ENCODE measurements around the gene ADRB2.

ADRB2 gene

DNA sequence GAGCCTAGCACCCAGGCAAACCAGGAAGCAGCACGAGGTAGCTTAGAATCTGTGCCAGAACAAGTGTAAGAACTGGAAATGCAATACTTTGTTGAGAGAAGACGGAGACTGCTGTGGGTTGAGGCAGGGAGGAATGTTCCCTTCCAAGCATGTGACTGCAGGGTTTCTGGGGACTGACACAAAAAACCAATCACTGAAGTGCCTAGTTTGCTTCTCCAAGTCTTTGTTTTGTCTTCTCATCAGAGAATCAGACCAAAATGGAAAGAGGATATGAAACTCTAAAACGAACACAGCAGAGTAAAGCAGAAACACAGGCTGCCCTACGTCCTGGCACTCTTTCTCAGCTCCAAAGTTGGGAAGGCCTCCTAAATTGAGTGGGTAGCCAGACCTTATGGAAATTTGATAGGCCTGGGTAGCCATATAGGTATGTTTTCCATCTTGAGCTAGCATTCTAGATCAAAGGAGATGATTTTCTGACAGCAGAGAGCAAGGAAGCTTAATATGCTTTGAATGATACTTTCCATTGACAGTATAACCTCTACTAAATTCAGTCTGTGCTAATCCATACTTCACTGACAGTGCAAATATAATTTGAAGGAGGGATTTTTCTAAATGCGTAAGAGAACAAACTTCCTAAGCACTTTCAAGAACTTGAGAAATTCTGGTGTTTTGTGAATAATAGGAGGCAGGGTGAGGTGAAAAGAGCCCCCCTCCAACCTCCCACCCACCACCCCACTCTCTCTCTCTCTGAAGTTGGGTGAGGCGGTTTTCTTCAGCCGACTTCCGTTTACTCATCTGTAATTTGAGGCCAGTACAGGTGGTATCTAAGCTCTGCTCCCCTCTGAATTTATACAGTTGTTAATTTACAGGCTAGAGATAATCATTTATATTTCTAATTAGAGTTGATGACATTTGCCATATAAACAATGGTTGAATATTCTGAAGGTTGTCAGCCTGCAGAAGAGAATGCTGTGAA is 5.5 kb downstream of the ADRB2 start:
- DNase-seq: no peak

- DNase-seq: no peak
Observed at GRCh38 chr5:148833122-148833521, 6.7 kb downstream of the ADRB2 start.

GRCh38 chr5:148833925-148834324 is 7.5 kb downstream of the ADRB2 start:
- DNase-seq: no peak

GRCh38 chr5:148834689-148835088 is 8.3 kb downstream of the ADRB2 start:
- no peak for DNase-seq

GRCh38 chr5:148836272-148837250 is 10.2 kb downstream of the ADRB2 start:
- DNase-seq: no peak

- DNase-seq: no peak
Observed at GRCh38 chr5:148837383-148837782, 11.0 kb downstream of the ADRB2 start.

DNA sequence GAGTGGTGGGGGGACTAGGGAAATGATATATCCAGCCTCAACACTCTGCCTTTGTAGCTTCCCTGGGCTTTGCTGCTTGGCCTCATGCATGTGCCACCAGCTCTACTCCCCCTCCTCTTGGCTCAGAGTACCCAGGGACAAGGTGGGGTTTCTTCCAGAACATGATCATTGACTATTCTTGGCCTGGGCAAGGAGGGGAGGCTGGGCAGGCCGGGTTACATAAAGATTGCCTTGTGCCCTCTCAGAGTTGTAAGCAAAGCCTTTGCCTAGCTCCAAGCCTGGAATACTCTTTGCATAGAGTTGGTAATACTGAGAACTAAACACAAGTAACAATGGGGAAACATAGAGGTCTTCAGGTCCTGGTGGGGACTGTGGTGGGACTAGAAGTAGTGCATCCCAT is 11.9 kb downstream of the ADRB2 start:
- no peak for DNase-seq

DNA sequence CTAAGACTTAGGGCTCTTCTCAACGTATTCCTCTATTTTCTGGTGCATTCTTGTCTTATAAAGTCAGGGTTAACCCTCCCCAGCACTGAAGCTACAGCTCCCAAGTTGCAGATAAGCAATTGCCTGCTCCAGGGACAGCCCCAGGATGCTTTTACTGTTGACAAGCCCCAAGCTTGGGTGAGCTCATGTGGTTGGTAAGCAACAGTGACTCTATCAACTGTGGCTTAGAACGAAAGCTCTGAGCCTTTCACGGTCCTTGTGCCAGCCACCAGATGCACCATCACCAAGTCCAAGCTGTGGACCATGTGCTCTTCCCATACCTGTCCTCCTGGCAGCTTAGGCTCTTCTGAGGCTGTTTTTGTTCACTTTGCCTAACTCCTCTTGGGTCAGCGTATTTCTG is 13.5 kb downstream of the ADRB2 start:
- no peak for DNase-seq

DNA sequence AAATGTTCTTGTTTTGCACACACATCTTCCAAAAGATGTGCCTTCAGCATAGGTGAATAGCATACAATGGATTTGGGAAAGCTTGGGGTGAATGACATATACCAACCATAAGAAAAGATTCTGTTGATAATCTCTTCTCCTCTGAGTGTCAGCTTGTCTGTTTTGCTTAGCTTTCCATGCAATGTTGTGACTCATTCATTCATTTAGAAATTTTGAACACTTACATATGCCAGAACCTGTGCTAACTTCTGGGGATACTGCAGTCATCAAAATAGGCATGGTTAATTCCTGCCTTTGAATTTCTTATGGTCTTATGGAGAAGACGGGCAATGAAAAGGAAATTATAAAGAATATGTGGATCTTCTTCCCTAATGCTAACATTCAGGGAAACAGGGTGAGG is 14.1 kb downstream of the ADRB2 start:
- no peak for DNase-seq

DNA sequence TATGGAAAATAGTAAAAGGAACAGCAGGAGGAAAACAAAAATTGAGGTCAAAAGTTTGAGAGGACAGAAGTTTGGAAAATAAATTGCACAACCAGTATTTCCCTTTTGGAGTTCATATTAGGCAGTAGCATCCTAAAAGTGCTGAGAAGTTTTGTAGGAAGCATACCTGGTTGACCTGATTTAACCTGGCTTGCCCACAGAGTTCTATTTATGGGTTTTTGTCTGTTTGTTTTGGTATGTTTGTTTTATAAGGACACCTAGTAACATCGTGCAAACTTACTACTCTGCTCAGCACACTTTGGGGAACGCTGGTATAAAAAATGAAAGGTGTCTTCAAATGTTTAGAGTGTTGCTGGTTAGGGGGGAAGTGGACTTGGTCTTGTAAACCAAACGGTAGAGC is 15.1 kb downstream of the ADRB2 start:
- no peak for DNase-seq

DNA sequence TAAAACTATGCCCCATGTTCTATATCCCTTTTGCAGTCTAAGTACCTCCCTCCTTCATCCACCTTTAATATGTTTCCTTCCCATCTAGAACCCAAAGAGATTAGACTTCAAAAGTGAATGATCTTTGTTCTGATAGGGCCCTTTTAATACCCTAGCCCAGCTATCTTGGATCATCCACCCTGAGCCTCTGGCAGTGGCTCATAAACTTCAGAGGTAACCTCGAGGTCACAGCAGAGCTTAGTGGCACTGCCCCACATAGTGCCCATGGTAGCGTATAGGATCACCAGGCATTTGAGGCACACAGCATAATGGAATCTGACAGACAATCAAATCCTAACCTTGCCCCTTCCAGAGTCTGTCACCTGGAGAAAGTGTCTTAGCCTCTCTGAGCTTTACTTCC is 15.8 kb downstream of the ADRB2 start:
- no peak for DNase-seq

- DNase-seq: no peak
Observed at GRCh38 chr5:148843510-148844318, 17.3 kb downstream of the ADRB2 start.

- no peak for DNase-seq
Observed at GRCh38 chr5:148844433-148845280, 18.2 kb downstream of the ADRB2 start.

DNA sequence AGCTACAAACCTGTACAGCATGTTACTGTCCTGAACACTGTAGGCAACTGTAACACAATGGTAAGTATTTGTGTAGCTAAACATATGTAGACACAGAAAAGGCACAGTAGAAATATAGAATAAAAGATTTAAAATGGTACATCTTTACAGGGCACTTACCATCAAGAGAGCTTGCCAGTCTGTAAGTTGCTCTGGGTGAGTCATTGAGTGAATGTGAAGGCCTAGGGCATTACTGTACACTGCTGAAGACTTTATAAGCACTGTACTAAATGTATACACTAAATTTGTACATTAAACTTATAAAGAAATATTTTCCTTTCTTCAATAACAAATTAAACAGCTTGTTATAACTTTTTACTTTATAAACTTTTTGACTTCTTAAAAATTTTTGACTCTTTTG is 20.5 kb downstream of the ADRB2 start:
- no peak for DNase-seq

DNA sequence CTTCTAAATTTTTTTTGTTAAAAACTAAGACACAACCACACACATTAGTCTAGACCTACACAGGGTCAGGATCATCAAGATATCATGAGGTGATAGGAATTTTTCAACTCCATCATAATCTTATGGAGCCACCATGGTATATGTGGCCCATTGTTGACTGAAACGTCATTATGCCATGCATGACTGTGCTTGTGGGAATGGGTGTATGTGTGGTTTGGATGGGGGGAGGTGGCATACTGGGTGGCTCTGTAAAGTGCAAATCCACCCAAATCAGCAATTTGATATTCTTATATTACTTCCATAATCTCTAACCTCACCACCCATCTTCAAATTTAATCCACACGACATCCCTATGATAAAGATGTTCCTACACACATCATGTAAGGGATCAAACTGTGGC is 21.0 kb downstream of the ADRB2 start:
- DNase-seq: no peak

- DNase-seq: no peak
Observed at GRCh38 chr5:148848393-148849031, 22.1 kb downstream of the ADRB2 start.

DNA sequence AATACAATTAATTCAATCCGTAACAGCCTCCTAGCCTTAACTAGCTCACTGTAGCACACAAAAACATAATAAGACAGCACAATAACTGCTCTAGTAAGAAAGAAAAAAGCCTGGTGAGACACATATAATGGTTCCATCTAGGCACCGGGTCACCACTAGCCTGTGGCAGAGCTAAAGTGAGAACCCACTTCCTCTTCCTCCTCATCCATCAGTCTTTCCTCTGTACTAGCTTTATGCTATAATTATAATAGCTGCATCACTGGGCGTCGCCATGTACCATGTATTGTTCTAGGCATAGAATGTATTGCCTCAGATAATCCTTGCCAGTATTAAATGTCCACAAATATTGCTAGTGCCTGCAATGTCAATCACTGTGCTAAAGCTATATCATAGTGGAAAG is 23.1 kb downstream of the ADRB2 start:
- DNase-seq: no peak

GRCh38 chr5:148850836-148851235 is 24.4 kb downstream of the ADRB2 start:
- no peak for DNase-seq

DNA sequence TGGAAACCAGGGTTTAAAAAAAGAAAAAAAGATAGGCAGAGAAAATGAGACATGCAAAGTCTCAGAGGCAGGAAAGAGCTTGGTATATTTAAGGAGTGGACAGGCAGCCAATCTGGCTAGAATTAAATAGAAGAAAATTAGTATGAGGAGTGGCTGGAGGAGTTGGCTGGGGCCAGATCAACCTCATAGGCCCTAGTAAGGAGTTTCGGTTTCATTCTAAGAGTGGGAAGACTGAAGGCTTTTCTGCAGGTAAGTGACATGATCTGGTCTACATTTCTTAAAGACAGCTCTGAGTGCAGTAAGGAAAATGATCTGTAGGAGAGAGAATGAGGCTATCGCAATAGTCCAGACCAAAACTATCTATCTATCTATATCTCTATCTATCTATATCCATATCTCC is 27.5 kb downstream of the ADRB2 start:
- DNase-seq: no peak

- DNase-seq: no peak
Observed at GRCh38 chr5:148855249-148856008, 29.0 kb downstream of the ADRB2 start.

DNA sequence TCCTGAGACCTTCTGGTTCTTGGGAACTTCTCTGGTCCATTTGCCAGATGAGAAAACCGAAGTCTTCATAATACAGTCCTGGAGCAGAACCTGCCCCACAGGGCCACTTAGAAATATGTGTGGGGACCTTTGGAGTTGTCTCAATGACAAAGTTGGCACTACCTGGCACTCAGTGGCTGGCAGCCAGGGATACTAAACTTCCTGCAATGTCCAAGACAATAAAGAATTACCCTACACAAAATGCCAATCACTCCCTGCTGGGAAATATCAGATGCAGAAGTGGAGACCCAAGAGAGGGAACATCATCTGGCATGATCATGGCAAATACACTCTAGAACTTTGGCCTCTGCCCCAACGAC is 29.6 kb downstream of the ADRB2 start:
- no peak for DNase-seq

Measured in NCI-H2107 (cell line).